K562 (cell line): Measurements from ENCODE around the gene DNASE2. TPM values are rescaled to one million over a fixed set of nuclear protein-coding genes. Genes with fewer than 3 reads are reported as not detected.

Experiments used
- ATF1 ChIP-seq, 2 experiments: fragments of 450-650 bp in 1 of 2; IDR thresholded peaks; 2 replicates each; pipeline ENCODE4 v1.6.1; 2016; ENCODE audit warnings: missing compliant biosample characterization in 1 of 2, missing genetic modification characterization in 1 of 2
- BCOR ChIP-seq: fragments of 450-650 bp; IDR thresholded peaks from 2 replicates; pipeline ENCODE4 v1.6.1; 2016
- CHD4 ChIP-seq: fragments of 200-600 bp; sonication (generic); IDR thresholded peaks from 3 replicates; pipeline ENCODE4 v1.6.1; 2012; ENCODE audit warnings: low read depth, mild to moderate bottlenecking, mixed read lengths, low read length, inconsistent platforms; ENCODE audit not compliant: insufficient read depth, insufficient replicate concordance, poor library complexity, severe bottlenecking
- CSDE1 ChIP-seq, 2 experiments: fragments of 450-650 bp; IDR thresholded peaks; 2 replicates each; pipeline ENCODE4 v1.6.1; 2016; ENCODE audit warnings: mild to moderate bottlenecking in 1 of 2
- DACH1 ChIP-seq: fragments of 450-650 bp; IDR thresholded peaks from 2 replicates; pipeline ENCODE4 v1.6.1; 2018; ENCODE audit not compliant: partially characterized antibody
- IRF9 ChIP-seq: fragments of 450-650 bp; IDR thresholded peaks from 2 replicates; pipeline ENCODE4 v1.6.1; 2016; ENCODE audit warnings: missing biosample characterization, missing genetic modification characterization
- MTA3 ChIP-seq: fragments of 450-650 bp; formaldehyde crosslinking; IDR thresholded peaks from 2 replicates; pipeline ENCODE4 v1.6.1; 2017; ENCODE audit warnings: mild to moderate bottlenecking, borderline replicate concordance
- NR1H2 ChIP-seq: sonication (generic); formaldehyde crosslinking; IDR thresholded peaks from 2 replicates; pipeline ENCODE4 v1.4.0; 2020; ENCODE audit warnings: mild to moderate bottlenecking, missing genetic modification reagents
- PHB2 ChIP-seq: fragments of 450-650 bp; IDR thresholded peaks from 2 replicates; pipeline ENCODE4 v1.6.1; 2017; ENCODE audit warnings: low read depth
- PKNOX1 ChIP-seq: fragments of 450-650 bp; IDR thresholded peaks from 2 replicates; pipeline ENCODE4 v1.6.1; 2016
- RB1 ChIP-seq: fragments of 450-650 bp; IDR thresholded peaks from 2 replicates; pipeline ENCODE4 v1.6.1; 2017; ENCODE audit warnings: low read depth, mild to moderate bottlenecking
- RERE ChIP-seq: sonication (generic); formaldehyde crosslinking; IDR thresholded peaks from 2 replicates; pipeline ENCODE4 v1.8.0; 2023; ENCODE audit warnings: missing genetic modification reagents, mild to moderate bottlenecking, borderline replicate concordance
- TFAP4 ChIP-seq: sonication (generic); formaldehyde crosslinking; IDR thresholded peaks from 2 replicates; pipeline ENCODE4 v1.8.0; 2022; ENCODE audit warnings: missing genetic modification reagents, mild to moderate bottlenecking, moderate library complexity, borderline replicate concordance
- ZBTB49 ChIP-seq: sonication (generic); formaldehyde crosslinking; IDR thresholded peaks from 2 replicates; pipeline ENCODE4 v1.8.0; 2022; ENCODE audit warnings: missing genetic modification reagents, mild to moderate bottlenecking, borderline replicate concordance
- ZNF511 ChIP-seq: sonication (generic); formaldehyde crosslinking; IDR thresholded peaks from 2 replicates; pipeline ENCODE4 v1.8.0; 2022; ENCODE audit warnings: mild to moderate bottlenecking, missing genetic modification reagents
- polyA plus RNA-seq, 8 experiments: library from polyadenylated mRNA; depleted of rRNA in 4 of 8; stranded (reverse) in 5 of 8; unstranded in 3 of 8; fragments of >200 nt; fragmentation: Nextera tagmentation in 2 of 8; fragmentation: Illumina TruSeq in 1 of 8; extraction: Ambion mirVana in 2 of 8; extraction: Trizol in 1 of 8; gene quantifications; 2 replicates each; pipeline versions ENCODE4 v1.2.1 to v1.2.3, GENCODE V29; 2011 to 2014; ENCODE audit warnings: inconsistent platforms in 1 of 8, missing spikeins in 1 of 8
- total RNA-seq, 7 experiments: library from RNA; depleted of rRNA in 6 of 7; stranded (reverse); fragments of >200 nt in 6 of 7; fragmentation: Illumina TruSeq in 2 of 7; extraction: Trizol in 2 of 7; gene quantifications; 2 replicates each; pipeline versions ENCODE4 v1.2.1 to v1.2.3, GENCODE V29; 2011 to 2021; ENCODE audit warnings: low replicate concordance in 1 of 7

Gene DNASE2
- total and polyA plus RNA-seq, 9 of the 15 experiments (the other 6 are each of a cell fraction or from before 2014, with no cell fraction given) = 4.4 to 27.0 (median 20.2) TPM

GRCh38 chr19:12833738-12834565, 47.3 kb downstream of the DNASE2 start (continued):
- TF ChIP-seq CSDE1 (IDR thresholded peaks at IDR 0.05) = no peak
- TF ChIP-seq PHB2 = no peak
- no peak for TF ChIP-seq IRF9
- no peak for TF ChIP-seq NR1H2 (CRISPR knock-in tag)
- TF ChIP-seq MTA3 = no peak
- no peak for TF ChIP-seq TFAP4 (CRISPR knock-in tag)
- peak; percentile 53 for TF ChIP-seq RB1
- no peak for TF ChIP-seq DACH1
- no peak for TF ChIP-seq ZBTB49
- TF ChIP-seq BCOR = no peak
- no peak for TF ChIP-seq ZNF511 (CRISPR knock-in tag)
- TF ChIP-seq RERE (CRISPR knock-in tag) = 0 out of 2 replicates have a peak, but pooled peaks have one; percentile 51
- no peak for TF ChIP-seq PKNOX1
- TF ChIP-seq CHD4 = no peak
- TF ChIP-seq ATF1 (CRISPR knock-in tag; IDR thresholded peaks at IDR 0.05) = no peak
- TF ChIP-seq ATF1 (tag; IDR thresholded peaks at IDR 0.05) = no peak
